ENCODE data around the gene NUB1. TPM values are rescaled to one million over a fixed set of nuclear protein-coding genes. Genes with fewer than 3 reads are reported as not detected.

The NUB1 gene
- polyA plus RNA-seq, 3 donors, result 32.0 to 39.2 (median 37.2) TPM

GRCh38 chr7:151319189-151319588 lies 22.4 kb upstream of the NUB1 start:
- H3K27ac ChIP-seq (ENCODE audit: low read depth in 1 of 2, low read length in 2 of 2), result no peak overlapping the region
- H3K27ac Mint-ChIP-seq, result no peak overlapping the region
- H3K27me3 Mint-ChIP-seq (ENCODE audit: low read depth in 3 of 3), result peaks cover 2 to 7% (median 6%) of the 10 kb centered on the region in 3 donors
- no peak for TF ChIP-seq CTCF (IDR thresholded peaks at IDR 0.05)
- H3K27me3 ChIP-seq (ENCODE audit: control insufficient read depth in 2 of 2, insufficient read depth in 2 of 2, low read length in 2 of 2), result peaks cover 0 to 2% of the 10 kb centered on the region in 2 donors
- no peaks in the 10 kb centered on the region for H3K79me2 ChIP-seq (ENCODE audit: insufficient read depth, low read length)
- H3K9ac ChIP-seq (ENCODE audit: insufficient read depth, low read length, poor library complexity, severe bottlenecking), result no peak overlapping the region
- H3K4me3 ChIP-seq (replicated peaks in 1 of 3; ENCODE audit: low read depth in 2 of 3, low read length in 3 of 3), result no peak overlapping the region
- WGBS (ENCODE audit: insufficient coverage), result 40% methylated on average over 1 of the region's 2 CpGs
- no peak overlapping the region for H3K4me2 ChIP-seq (replicated peaks; ENCODE audit: extremely low read depth, low read length, poor library complexity, severe bottlenecking)
- intact Hi-C loops (cut with micrococcal nuclease), result no loop called here
- H4K20me1 ChIP-seq (ENCODE audit: insufficient read depth, low read length), result no peaks in the 10 kb centered on the region
- peaks cover 16 to 38% (median 31%) of the 10 kb centered on the region in 7 donors for H3K9me3 Mint-ChIP-seq
- no peak overlapping the region for H2AFZ ChIP-seq (ENCODE audit: insufficient read depth, low read depth, low read length, poor library complexity, severe bottlenecking)
- peaks cover 6% of the 10 kb centered on the region for H3K4me1 Mint-ChIP-seq
- no peaks in the 10 kb centered on the region for H3K36me3 ChIP-seq (replicated peaks in 1 of 2; ENCODE audit: control insufficient read depth in 1 of 2, insufficient read depth in 2 of 2, low read length in 2 of 2)
- peaks cover 34 to 35% of the 10 kb centered on the region in 2 donors for H3K9me3 ChIP-seq (replicated peaks in 1 of 2; ENCODE audit: control insufficient read depth in 1 of 2, insufficient read depth in 1 of 2, low read length in 2 of 2)
- H3K4me1 ChIP-seq (ENCODE audit: control insufficient read depth in 1 of 2, insufficient read depth in 2 of 2, low read length in 2 of 2), result peaks cover 3 to 4% of the 10 kb centered on the region in 2 donors
- H3K4me3 Mint-ChIP-seq, result no peak overlapping the region
- no peaks in the 10 kb centered on the region for H3K36me3 Mint-ChIP-seq
- no peak for DNase-seq

- H3K4me3 Mint-ChIP-seq, result no peak overlapping the region
- WGBS (ENCODE audit: insufficient coverage), result 98% methylated on average over 5 of the region's 5 CpGs
Observed at GRCh38 chr7:151320263-151320845, 21.3 kb upstream of the NUB1 start.

More at GRCh38 chr7:151320263-151320845, 21.3 kb upstream of the NUB1 start:
- Mint-ChIP-seq H3K27me3 (ENCODE audit: low read depth in 3 of 3) (peaks cover 2 to 9% (median 6%) of the 10 kb centered on the region in 3 donors), H3K36me3 (no peaks in the 10 kb centered on the region), H3K9me3 (peaks cover 16 to 38% (median 31%) of the 10 kb centered on the region in 7 donors), H3K27ac (no peak overlapping the region), H3K4me1 (no peaks in the 10 kb centered on the region)
- Histone ChIP-seq H3K4me2 (replicated peaks; ENCODE audit: extremely low read depth, low read length, poor library complexity, severe bottlenecking) (no peak overlapping the region), H3K36me3 (replicated peaks in 1 of 2; ENCODE audit: control insufficient read depth in 1 of 2, insufficient read depth in 2 of 2, low read length in 2 of 2) (no peaks in the 10 kb centered on the region), H2AFZ (ENCODE audit: insufficient read depth, low read depth, low read length, poor library complexity, severe bottlenecking) (no peak overlapping the region), H3K27ac (ENCODE audit: low read depth in 1 of 2, low read length in 2 of 2) (no peak overlapping the region), H3K9ac (ENCODE audit: insufficient read depth, low read length, poor library complexity, severe bottlenecking) (no peak overlapping the region), H3K4me3 (replicated peaks in 1 of 3; ENCODE audit: low read depth in 2 of 3, low read length in 3 of 3) (no peak overlapping the region), H3K27me3 (ENCODE audit: control insufficient read depth in 2 of 2, insufficient read depth in 2 of 2, low read length in 2 of 2) (peaks cover 0 to 2% of the 10 kb centered on the region in 2 donors), H3K4me1 (ENCODE audit: control insufficient read depth in 1 of 2, insufficient read depth in 2 of 2, low read length in 2 of 2) (no peaks in the 10 kb centered on the region), H3K79me2 (ENCODE audit: insufficient read depth, low read length) (no peaks in the 10 kb centered on the region), H4K20me1 (ENCODE audit: insufficient read depth, low read length) (no peaks in the 10 kb centered on the region), H3K9me3 (replicated peaks in 1 of 2; ENCODE audit: control insufficient read depth in 1 of 2, insufficient read depth in 1 of 2, low read length in 2 of 2) (peaks cover 34 to 35% of the 10 kb centered on the region in 2 donors)
- no peak for TF ChIP-seq CTCF (IDR thresholded peaks at IDR 0.05)
- DNase-seq, result no peak
- intact Hi-C loops (cut with micrococcal nuclease), result no loop called here

Measured in CD14-positive monocyte (primary cell).